Measurements from ENCODE around the gene ARAP1.

The ARAP1 gene

GRCh38 chr11:72678524-72678923 lies 73.7 kb downstream of the ARAP1 start:
- Histone ChIP-seq H3K9ac (ENCODE audit: low read depth, low read length, poor library complexity, severe bottlenecking) (no peak overlapping the region), H3F3A (ENCODE audit: low read depth) (no peaks in the 10 kb centered on the region), H3K27me3 (ENCODE audit: insufficient read depth, low read length, poor library complexity, severe bottlenecking) (no peaks in the 10 kb centered on the region), H3K36me3 (ENCODE audit: insufficient read depth, low read length) (no peaks in the 10 kb centered on the region), H3K4me2 (ENCODE audit: low read depth, low read length, poor library complexity, severe bottlenecking) (no peak overlapping the region), H3K9me2 (replicated peaks; ENCODE audit: low read depth, low read length) (no peaks in the 10 kb centered on the region), H3K9me3 (ENCODE audit: insufficient read depth, low read depth, low read length) (no peaks in the 10 kb centered on the region), H2AFZ (ENCODE audit: low read length) (no peak overlapping the region), H3K79me2 (ENCODE audit: insufficient read depth, low read length) (no peaks in the 10 kb centered on the region), H4K20me1 (ENCODE audit: insufficient read depth, low read length, poor library complexity, severe bottlenecking) (no peaks in the 10 kb centered on the region), H3K4me1 (ENCODE audit: insufficient read depth, low read length, poor library complexity, severe bottlenecking) (no peaks in the 10 kb centered on the region), H3K4me3 (ENCODE audit: low read length, poor library complexity, severe bottlenecking) (no peak overlapping the region)
- TF ChIP-seq CTCF (conservative IDR thresholded peaks at IDR 0.05; ENCODE audit: low read length) (no peak), EZH2phosphoT487 (IDR thresholded peaks at IDR 0.05; ENCODE audit: borderline replicate concordance) (no peak)

- H3K4me3 ChIP-seq (ENCODE audit: low read length, poor library complexity, severe bottlenecking): no peak overlapping the region
- H3K36me3 ChIP-seq (ENCODE audit: insufficient read depth, low read length): no peaks in the 10 kb centered on the region
- no peaks in the 10 kb centered on the region for H3K79me2 ChIP-seq (ENCODE audit: insufficient read depth, low read length)
- no peaks in the 10 kb centered on the region for H3K9me3 ChIP-seq (ENCODE audit: insufficient read depth, low read depth, low read length)
- no peaks in the 10 kb centered on the region for H3F3A ChIP-seq (ENCODE audit: low read depth)
- H3K4me2 ChIP-seq (ENCODE audit: low read depth, low read length, poor library complexity, severe bottlenecking): no peak overlapping the region
- no peaks in the 10 kb centered on the region for H3K4me1 ChIP-seq (ENCODE audit: insufficient read depth, low read length, poor library complexity, severe bottlenecking)
- H2AFZ ChIP-seq (ENCODE audit: low read length): no peak overlapping the region
- TF ChIP-seq EZH2phosphoT487 (IDR thresholded peaks at IDR 0.05; ENCODE audit: borderline replicate concordance): no peak
- no peak for TF ChIP-seq CTCF (conservative IDR thresholded peaks at IDR 0.05; ENCODE audit: low read length)
- H3K27me3 ChIP-seq (ENCODE audit: insufficient read depth, low read length, poor library complexity, severe bottlenecking): no peaks in the 10 kb centered on the region
- no peaks in the 10 kb centered on the region for H3K9me2 ChIP-seq (replicated peaks; ENCODE audit: low read depth, low read length)
- H3K9ac ChIP-seq (ENCODE audit: low read depth, low read length, poor library complexity, severe bottlenecking): no peak overlapping the region
- no peaks in the 10 kb centered on the region for H4K20me1 ChIP-seq (ENCODE audit: insufficient read depth, low read length, poor library complexity, severe bottlenecking)
These were observed 75.3 kb downstream of the ARAP1 start for GRCh38 chr11:72676861-72677341.

DNA sequence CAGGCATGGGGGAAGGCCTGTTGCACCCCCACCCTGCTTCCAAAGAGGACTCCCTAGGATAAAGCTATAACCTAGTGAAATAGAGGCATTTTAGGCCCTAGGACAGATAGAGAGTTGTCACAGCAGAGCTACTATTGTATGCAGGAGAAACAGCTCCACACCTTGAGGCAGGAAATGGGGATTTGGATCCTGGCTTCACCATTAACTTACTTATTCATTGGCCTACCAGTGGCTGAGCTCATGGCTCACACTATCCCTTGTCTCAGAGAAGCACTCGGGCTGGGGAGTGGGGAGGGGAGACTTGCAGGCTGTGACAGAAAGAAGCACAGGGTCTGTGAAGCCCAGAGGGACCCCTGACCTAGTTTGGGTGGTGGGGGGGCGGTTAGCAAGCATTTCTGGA lies 77.0 kb downstream of the ARAP1 start:
- Histone ChIP-seq H3K9me3 (ENCODE audit: insufficient read depth, low read depth, low read length) (no peaks in the 10 kb centered on the region), H2AFZ (ENCODE audit: low read length) (no peak overlapping the region), H3K9ac (ENCODE audit: low read depth, low read length, poor library complexity, severe bottlenecking) (no peak overlapping the region), H3K4me3 (ENCODE audit: low read length, poor library complexity, severe bottlenecking) (no peak overlapping the region), H3K9me2 (replicated peaks; ENCODE audit: low read depth, low read length) (no peaks in the 10 kb centered on the region), H3K4me2 (ENCODE audit: low read depth, low read length, poor library complexity, severe bottlenecking) (no peak overlapping the region), H3K27me3 (ENCODE audit: insufficient read depth, low read length, poor library complexity, severe bottlenecking) (no peaks in the 10 kb centered on the region), H3K4me1 (ENCODE audit: insufficient read depth, low read length, poor library complexity, severe bottlenecking) (no peaks in the 10 kb centered on the region), H3K79me2 (ENCODE audit: insufficient read depth, low read length) (no peaks in the 10 kb centered on the region), H3F3A (ENCODE audit: low read depth) (no peaks in the 10 kb centered on the region), H4K20me1 (ENCODE audit: insufficient read depth, low read length, poor library complexity, severe bottlenecking) (no peaks in the 10 kb centered on the region), H3K36me3 (ENCODE audit: insufficient read depth, low read length) (no peaks in the 10 kb centered on the region)
- no peak for TF ChIP-seq CTCF (conservative IDR thresholded peaks at IDR 0.05; ENCODE audit: low read length)
- no peak for TF ChIP-seq EZH2phosphoT487 (IDR thresholded peaks at IDR 0.05; ENCODE audit: borderline replicate concordance)

Measured in Loucy (cell line).